Prostate gland (tissue), 2 donors: ENCODE measurements around the gene LASP1. TPM values are rescaled to one million over a fixed set of nuclear protein-coding genes. Genes with fewer than 3 reads are reported as not detected.

Experiments used
- DNase-seq: peaks from one replicate; pipeline ENCODE4 v3.0.0-alpha.2; 2019; ENCODE audit warnings: low spot score
- H3K27ac ChIP-seq, 2 donors: fragments of 200-600 bp; sonication (generic); 2 replicates each; pipeline ENCODE4 v1.5.1; 2017 to 2019
- H3K27me3 ChIP-seq: fragments of 200-600 bp; sonication (generic); replicated peaks from 2 replicates; pipeline ENCODE4 v1.5.1; 2019; ENCODE audit not compliant: insufficient read depth
- H3K36me3 ChIP-seq, 2 donors: fragments of 200-600 bp; sonication (generic); 1 replicate in 1 of 2; 2 replicates in 1 of 2; pipeline versions ENCODE4 v1.5.1 to v1.8.1; 2017 to 2019
- H3K4me1 ChIP-seq: fragments of 200-600 bp; sonication (generic); replicated peaks from 2 replicates; pipeline ENCODE4 v1.5.1; 2019
- H3K4me3 ChIP-seq, 2 donors: fragments of 200-600 bp; sonication (generic); 2 replicates each; pipeline ENCODE4 v1.5.1; 2017 to 2019
- H3K9me3 ChIP-seq: fragments of 200-600 bp; sonication (generic); 2 replicates; pipeline ENCODE4 v1.5.1; 2017
- CTCF ChIP-seq, 4 experiments: fragments of 200-600 bp in 2 of 4; fragments of 450-650 bp in 2 of 4; sonication (generic) in 2 of 4; IDR thresholded peaks; 1 replicate in 3 of 4; 2 replicates in 1 of 4; pipeline ENCODE4 v1.5.1; 2016 to 2019; ENCODE audit warnings: antibody characterized with exemption in 4 of 4, mild to moderate bottlenecking in 2 of 4, moderate library complexity in 2 of 4
- POLR2A ChIP-seq: fragments of 450-650 bp; IDR thresholded peaks from one replicate; pipeline ENCODE4 v1.6.1; 2016; ENCODE audit warnings: antibody characterized with exemption, mild to moderate bottlenecking
- POLR2AphosphoS5 ChIP-seq: sonication (generic); formaldehyde crosslinking; IDR thresholded peaks from one replicate; pipeline ENCODE4 v1.6.1; 2017; ENCODE audit warnings: antibody characterized with exemption
- WGBS: methylation state at CpG from one replicate; pipeline ENCODE4 v1.1.5; 2018; 5-methylcytosine and 5-hydroxymethylcytosine counted together
- intact Hi-C: fragments of 100-400 bp; cut with DNase I; formaldehyde crosslinking; loops from one replicate; pipeline ENCODE4 v1.14.2; 2022
- total RNA-seq, 2 donors: library from RNA; depleted of rRNA; stranded (reverse); fragments of >200 nt; gene quantifications; one replicate each; pipeline ENCODE4 v1.1.0, GENCODE V29; 2016

LASP1 gene
- total RNA-seq, 2 donors from 2014 or later = 61.8 to 93.4 TPM

- H3K4me1 ChIP-seq = peaks cover 15% of the 10 kb centered on the region
- no peaks in the 10 kb centered on the region for H3K9me3 ChIP-seq
- under 1% methylated on average over 47 of the region's 56 CpGs for WGBS
- DNase-seq = peak; percentile 69
- peak overlapping the region; percentile 84 to 93 for H3K4me3 ChIP-seq
- intact Hi-C loops = loop anchor here (5.0 kb wide), 3 partner anchors 57 to 112 kb away; partner anchors contain the start of genes FBXO47 and LASP1NB
- H3K27ac ChIP-seq = peak overlapping the region; percentile 97
- H3K27me3 ChIP-seq = no peaks in the 10 kb centered on the region
- H3K36me3 ChIP-seq = no peaks in the 10 kb centered on the region
- TF ChIP-seq POLR2A (peak; percentile 45), CTCF (IDR thresholded peaks at IDR 0.05) (no peak), POLR2AphosphoS5 (peak; percentile 6)
These were observed 654 bp downstream of the LASP1 start for GRCh38 chr17:38870259-38871165.

GRCh38 chr17:38871247-38872015 is 1.6 kb downstream of the LASP1 start:
- DNase-seq = peak; percentile 21
- peak overlapping the region; percentile 97 for H3K27ac ChIP-seq
- H3K9me3 ChIP-seq = no peaks in the 10 kb centered on the region
- H3K36me3 ChIP-seq = no peaks in the 10 kb centered on the region
- 20% methylated on average over 11 of the region's 11 CpGs for WGBS
- no peak for TF ChIP-seq CTCF (IDR thresholded peaks at IDR 0.05)
- TF ChIP-seq POLR2A = peak; percentile 40
- intact Hi-C loops = loop anchor here (5.0 kb wide), 3 partner anchors 56 to 111 kb away; partner anchors contain the start of genes FBXO47 and LASP1NB
- no peaks in the 10 kb centered on the region for H3K27me3 ChIP-seq
- H3K4me1 ChIP-seq = peaks cover 15% of the 10 kb centered on the region
- H3K4me3 ChIP-seq = peak overlapping the region; percentile 84 to 93

GRCh38 chr17:38872027-38872511 is 2.2 kb downstream of the LASP1 start:
- WGBS = 39% methylated on average over 5 of the region's 5 CpGs
- H3K4me3 ChIP-seq = peak overlapping the region in 1 of 2 donors; percentile 93
- H3K9me3 ChIP-seq = no peaks in the 10 kb centered on the region
- H3K36me3 ChIP-seq = no peaks in the 10 kb centered on the region
- peaks cover 15% of the 10 kb centered on the region for H3K4me1 ChIP-seq
- TF ChIP-seq POLR2AphosphoS5 (no peak), CTCF (IDR thresholded peaks at IDR 0.05) (no peak), POLR2A (no peak)
- no peaks in the 10 kb centered on the region for H3K27me3 ChIP-seq
- intact Hi-C loops = loop anchor here (5.0 kb wide), 3 partner anchors 55 to 110 kb away; partner anchors contain the start of genes FBXO47 and LASP1NB
- DNase-seq = no peak
- H3K27ac ChIP-seq = no peak overlapping the region

GRCh38 chr17:38872671-38873385 is 3.0 kb downstream of the LASP1 start:
- Histone ChIP-seq H3K27me3 (no peaks in the 10 kb centered on the region), H3K36me3 (no peaks in the 10 kb centered on the region), H3K9me3 (no peaks in the 10 kb centered on the region), H3K4me1 (peaks cover 15% of the 10 kb centered on the region), H3K4me3 (no peak overlapping the region), H3K27ac (no peak overlapping the region)
- no peak for TF ChIP-seq POLR2AphosphoS5
- TF ChIP-seq POLR2A = no peak
- TF ChIP-seq CTCF (IDR thresholded peaks at IDR 0.05) = no peak
- WGBS = 56% methylated on average over 9 of the region's 9 CpGs
- intact Hi-C loops = loop anchor here (5.0 kb wide), 3 partner anchors 54 to 109 kb away; partner anchors contain the start of genes FBXO47 and LASP1NB
- no peak for DNase-seq
